NCI-H2029 (cell line): ENCODE data around the gene SPRYD3.

Experiments
- DNase-seq: peaks from one replicate; lab custom pipeline; 2025; lab: John Stamatoyannopoulos, UW

The SPRYD3 gene

GRCh38 chr12:53025250-53025649, 53.9 kb downstream of the SPRYD3 start:
- no peak for DNase-seq

GRCh38 chr12:53014709-53015108, 64.5 kb downstream of the SPRYD3 start:
- DNase-seq = no peak
